Gastroesophageal sphincter (tissue), 4 donors: ENCODE measurements around the gene FOLR1. TPM values are rescaled to one million over a fixed set of nuclear protein-coding genes. Genes with fewer than 3 reads are reported as not detected.

Source experiments
- ATAC-seq: fragments of 150-250 bp; one replicate; pipeline ENCODE4 v1.9.1; 2016; ENCODE audit warnings: mild to moderate bottlenecking, moderate library complexity
- H3K27ac ChIP-seq, 4 donors: fragments of 200-600 bp; sonication (generic) in 3 of 4; 1 replicate in 3 of 4; 2 replicates in 1 of 4; pipeline ENCODE4 v1.5.1; 2016 to 2019
- H3K27me3 ChIP-seq: fragments of 200-600 bp; sonication (generic); one replicate; pipeline ENCODE4 v1.5.1; 2019
- H3K36me3 ChIP-seq, 2 donors: fragments of 200-600 bp; sonication (generic); one replicate each; pipeline ENCODE4 v1.5.1; 2019; ENCODE audit warnings: control low read depth in 1 of 2
- H3K4me1 ChIP-seq, 3 donors: fragments of 200-600 bp; sonication (generic); 1 replicate in 2 of 3; 2 replicates in 1 of 3; pipeline ENCODE4 v1.5.1; 2016 to 2019; ENCODE audit warnings: control low read depth in 2 of 3
- H3K4me3 ChIP-seq, 2 donors: fragments of 200-600 bp; sonication (generic); one replicate each; pipeline ENCODE4 v1.5.1; 2019; ENCODE audit warnings: mild to moderate bottlenecking in 1 of 2, moderate library complexity in 1 of 2
- H3K9me3 ChIP-seq, 3 donors: fragments of 200-600 bp; sonication (generic); one replicate each; pipeline ENCODE4 v1.5.1; 2017 to 2019; ENCODE audit warnings: control low read depth in 2 of 3
- EP300 ChIP-seq: sonication (generic); formaldehyde crosslinking; IDR thresholded peaks from one replicate; pipeline ENCODE4 v1.6.1; 2017; ENCODE audit warnings: antibody characterized with exemption, mild to moderate bottlenecking
- POLR2A ChIP-seq, 2 donors: fragments of 450-650 bp; IDR thresholded peaks; one replicate each; pipeline ENCODE4 v1.6.1; 2017; ENCODE audit warnings: antibody characterized with exemption in 2 of 2, mild to moderate bottlenecking in 2 of 2, moderate library complexity in 1 of 2
- POLR2AphosphoS5 ChIP-seq: sonication (generic); formaldehyde crosslinking; IDR thresholded peaks from one replicate; pipeline ENCODE4 v1.6.1; 2017; ENCODE audit warnings: antibody characterized with exemption
- WGBS, 2 donors: methylation state at CpG; one replicate each; pipeline ENCODE4 v1.1.5; 2018; ENCODE audit warnings: low coverage in 1 of 2; 5-methylcytosine and 5-hydroxymethylcytosine counted together
- total RNA-seq, 4 donors: library from RNA; depleted of rRNA; stranded (reverse); fragments of >200 nt; gene quantifications; one replicate each; pipeline ENCODE4 v1.1.0, GENCODE V29; 2016
- TF ChIP-seq, protein P1 (sequence below), 4 experiments: fragments of 200-600 bp in 2 of 4; fragments of 450-650 bp in 2 of 4; sonication (generic) in 1 of 4; IDR thresholded peaks; one replicate each; pipeline ENCODE4 v1.5.1; 2017 to 2019; ENCODE audit warnings: antibody characterized with exemption in 4 of 4, mild to moderate bottlenecking in 2 of 4, moderate library complexity in 2 of 4

The FOLR1 gene
- total RNA-seq, 4 donors from 2014 or later: 0.81 to 23.7 TPM; not detected in 2

DNA sequence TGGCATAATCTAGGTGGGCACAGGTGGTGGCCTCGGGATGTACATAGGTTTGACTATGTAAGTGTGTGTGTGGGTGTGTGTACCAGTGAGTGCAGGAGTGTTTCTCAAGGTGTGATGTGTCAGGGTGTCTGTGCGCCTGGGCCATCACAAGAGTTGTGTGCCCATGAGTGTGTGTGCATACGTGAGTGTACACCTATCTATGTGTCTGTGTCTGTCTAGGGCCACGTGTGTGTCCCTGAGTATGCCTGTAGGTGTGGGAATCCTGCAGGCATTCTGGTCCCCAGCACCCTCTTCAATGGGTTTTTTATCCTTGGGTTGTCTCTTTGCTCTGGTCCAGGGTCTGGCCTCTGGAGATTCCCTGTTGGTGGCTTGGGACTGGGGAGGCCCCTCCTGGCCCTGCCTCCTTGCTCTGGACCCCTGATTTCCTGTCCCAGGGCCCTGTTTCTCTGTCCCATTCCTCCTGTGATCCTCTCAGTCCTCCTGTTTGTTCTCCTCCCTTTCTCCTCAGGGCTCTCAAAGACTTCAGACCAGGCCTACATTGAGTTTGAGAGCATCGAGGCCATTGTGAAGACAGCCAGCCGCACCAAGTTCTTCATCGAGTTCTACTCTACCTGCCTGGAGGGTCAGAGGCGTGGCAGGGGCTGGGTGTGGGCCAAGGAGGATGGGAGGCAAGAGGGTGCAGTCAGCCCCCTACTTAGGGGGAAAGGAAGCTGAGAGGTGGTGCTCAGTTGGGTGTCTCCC lies 42.0 kb downstream of the FOLR1 start:
- Histone ChIP-seq H3K4me1 (peaks cover 0 to 74% (median 22%) of the 10 kb centered on the region in 3 donors), H3K27ac (peak overlapping the region in 2 of 4 donors; percentile 48), H3K9me3 (no peaks in the 10 kb centered on the region), H3K36me3 (peaks cover 0 to 94% of the 10 kb centered on the region in 2 donors), H3K27me3 (no peaks in the 10 kb centered on the region), H3K4me3 (no peak overlapping the region)
- 86 to 92% methylated on average over 2 to 6 of the region's 8 CpGs for WGBS, 2 donors
- ATAC-seq: no peak
- TF ChIP-seq, protein P1, sequence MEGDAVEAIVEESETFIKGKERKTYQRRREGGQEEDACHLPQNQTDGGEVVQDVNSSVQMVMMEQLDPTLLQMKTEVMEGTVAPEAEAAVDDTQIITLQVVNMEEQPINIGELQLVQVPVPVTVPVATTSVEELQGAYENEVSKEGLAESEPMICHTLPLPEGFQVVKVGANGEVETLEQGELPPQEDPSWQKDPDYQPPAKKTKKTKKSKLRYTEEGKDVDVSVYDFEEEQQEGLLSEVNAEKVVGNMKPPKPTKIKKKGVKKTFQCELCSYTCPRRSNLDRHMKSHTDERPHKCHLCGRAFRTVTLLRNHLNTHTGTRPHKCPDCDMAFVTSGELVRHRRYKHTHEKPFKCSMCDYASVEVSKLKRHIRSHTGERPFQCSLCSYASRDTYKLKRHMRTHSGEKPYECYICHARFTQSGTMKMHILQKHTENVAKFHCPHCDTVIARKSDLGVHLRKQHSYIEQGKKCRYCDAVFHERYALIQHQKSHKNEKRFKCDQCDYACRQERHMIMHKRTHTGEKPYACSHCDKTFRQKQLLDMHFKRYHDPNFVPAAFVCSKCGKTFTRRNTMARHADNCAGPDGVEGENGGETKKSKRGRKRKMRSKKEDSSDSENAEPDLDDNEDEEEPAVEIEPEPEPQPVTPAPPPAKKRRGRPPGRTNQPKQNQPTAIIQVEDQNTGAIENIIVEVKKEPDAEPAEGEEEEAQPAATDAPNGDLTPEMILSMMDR (IDR thresholded peaks at IDR 0.05): no peak
- TF ChIP-seq EP300 (no peak), POLR2A (IDR thresholded peaks at IDR 0.05) (no peak), POLR2AphosphoS5 (no peak)

DNA sequence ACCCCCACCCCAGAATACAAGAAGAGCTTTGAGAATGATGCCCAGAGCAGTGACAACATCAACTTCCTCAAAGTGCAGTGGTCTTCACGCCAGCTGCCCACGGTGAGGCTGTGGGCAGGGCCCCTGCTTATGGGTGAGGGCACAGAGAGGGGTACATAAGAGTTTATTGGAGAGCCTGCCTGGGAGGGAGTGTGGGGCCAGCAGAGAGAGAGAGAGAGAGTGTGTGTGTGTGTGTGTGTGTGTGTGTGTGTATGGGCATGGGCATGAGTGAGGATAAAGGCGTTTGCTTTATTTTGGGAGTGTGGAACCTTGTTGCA lies 42.5 kb downstream of the FOLR1 start:
- Histone ChIP-seq H3K9me3 (no peaks in the 10 kb centered on the region), H3K36me3 (peaks cover 0 to 89% of the 10 kb centered on the region in 2 donors), H3K27me3 (no peaks in the 10 kb centered on the region), H3K27ac (peak overlapping the region in 2 of 4 donors; percentile 39 to 48), H3K4me3 (no peak overlapping the region), H3K4me1 (peaks cover 0 to 77% (median 28%) of the 10 kb centered on the region in 3 donors)
- ATAC-seq: no peak
- TF ChIP-seq POLR2A (IDR thresholded peaks at IDR 0.05): no peak
- no peak for TF ChIP-seq EP300
- 71 to 82% methylated on average over 1 to 2 of the region's 3 CpGs for WGBS, 2 donors

DNA sequence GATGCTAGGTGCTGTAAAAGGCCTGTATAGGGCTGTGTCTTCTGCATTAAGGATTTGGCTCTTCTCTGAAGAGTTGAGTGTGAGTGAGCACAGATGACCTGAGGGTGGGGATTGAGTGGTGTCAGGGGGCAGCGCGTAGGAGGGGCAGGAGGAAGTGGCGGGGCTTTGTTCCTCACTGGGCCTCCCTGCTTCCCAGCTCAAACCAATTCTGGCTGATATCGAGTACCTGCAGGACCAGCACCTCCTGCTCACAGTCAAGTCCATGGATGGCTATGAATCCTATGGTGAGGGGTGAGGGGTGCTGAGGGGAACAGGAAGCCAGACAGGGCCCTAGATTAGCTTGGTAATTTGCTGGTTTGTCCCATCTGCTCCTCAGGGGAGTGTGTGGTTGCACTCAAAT lies 43.0 kb downstream of the FOLR1 start:
- no peaks in the 10 kb centered on the region for H3K27me3 ChIP-seq
- H3K9me3 ChIP-seq: no peaks in the 10 kb centered on the region
- WGBS, 2 donors: 96% methylated on average over 4 of the region's 4 CpGs; no CpG with 5 or more reads in 1 of the 2 donors
- peaks cover 0 to 82% (median 29%) of the 10 kb centered on the region in 3 donors for H3K4me1 ChIP-seq
- H3K27ac ChIP-seq: peak overlapping the region in 3 of 4 donors; percentile 39 to 89 (median 70)
- TF ChIP-seq, protein P1 (IDR thresholded peaks at IDR 0.05): no peak
- no peak for TF ChIP-seq POLR2A (IDR thresholded peaks at IDR 0.05)
- TF ChIP-seq POLR2AphosphoS5: no peak
- no peak for TF ChIP-seq EP300
- no peak for ATAC-seq
- H3K36me3 ChIP-seq: peaks cover 0 to 84% of the 10 kb centered on the region in 2 donors
- H3K4me3 ChIP-seq: no peak overlapping the region

DNA sequence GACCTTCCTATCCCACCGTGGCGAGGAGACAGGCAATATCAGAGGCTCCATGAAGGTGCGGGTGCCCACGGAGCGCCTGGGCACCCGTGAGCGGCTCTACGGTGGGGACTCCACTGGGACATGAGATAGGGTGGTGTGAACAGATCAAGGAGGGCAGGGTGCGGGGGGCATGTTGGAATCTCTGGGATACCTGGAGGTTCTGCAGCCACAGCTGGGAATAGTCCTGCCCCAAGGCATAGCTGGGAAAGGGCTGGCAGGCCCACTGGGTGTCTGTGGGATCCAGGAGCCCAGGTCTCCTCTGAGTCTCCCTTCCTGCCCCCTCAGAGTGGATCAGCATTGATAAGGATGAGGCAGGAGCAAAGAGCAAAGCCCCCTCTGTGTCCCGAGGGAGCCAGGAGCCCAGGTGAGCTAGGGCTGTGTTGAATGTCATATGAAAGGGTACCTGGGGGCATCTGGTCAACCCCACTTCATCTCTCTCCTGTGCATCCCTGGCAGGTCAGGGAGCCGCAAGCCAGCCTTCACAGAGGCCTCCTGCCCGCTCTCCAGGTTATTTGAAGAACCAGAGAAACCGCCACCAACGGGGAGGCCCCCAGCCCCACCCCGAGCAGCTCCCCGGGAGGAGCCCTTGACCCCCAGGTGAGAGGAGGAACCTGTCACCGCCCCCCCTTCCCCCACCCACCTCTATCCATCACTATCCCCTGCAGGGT lies 43.6 kb downstream of the FOLR1 start:
- Histone ChIP-seq H3K9me3 (no peaks in the 10 kb centered on the region), H3K36me3 (peaks cover 0 to 78% of the 10 kb centered on the region in 2 donors), H3K27ac (peak overlapping the region; percentile 32 to 89 (median 71)), H3K27me3 (peaks cover 4% of the 10 kb centered on the region), H3K4me3 (no peak overlapping the region), H3K4me1 (peaks cover 0 to 87% (median 35%) of the 10 kb centered on the region in 3 donors)
- TF ChIP-seq, protein P1 (IDR thresholded peaks at IDR 0.05): no peak
- no peak for TF ChIP-seq POLR2A (IDR thresholded peaks at IDR 0.05)
- TF ChIP-seq POLR2AphosphoS5: no peak
- TF ChIP-seq EP300: no peak
- WGBS, 2 donors: 80 to 88% methylated on average over 2 to 8 of the region's 17 CpGs
- no peak for ATAC-seq

DNA sequence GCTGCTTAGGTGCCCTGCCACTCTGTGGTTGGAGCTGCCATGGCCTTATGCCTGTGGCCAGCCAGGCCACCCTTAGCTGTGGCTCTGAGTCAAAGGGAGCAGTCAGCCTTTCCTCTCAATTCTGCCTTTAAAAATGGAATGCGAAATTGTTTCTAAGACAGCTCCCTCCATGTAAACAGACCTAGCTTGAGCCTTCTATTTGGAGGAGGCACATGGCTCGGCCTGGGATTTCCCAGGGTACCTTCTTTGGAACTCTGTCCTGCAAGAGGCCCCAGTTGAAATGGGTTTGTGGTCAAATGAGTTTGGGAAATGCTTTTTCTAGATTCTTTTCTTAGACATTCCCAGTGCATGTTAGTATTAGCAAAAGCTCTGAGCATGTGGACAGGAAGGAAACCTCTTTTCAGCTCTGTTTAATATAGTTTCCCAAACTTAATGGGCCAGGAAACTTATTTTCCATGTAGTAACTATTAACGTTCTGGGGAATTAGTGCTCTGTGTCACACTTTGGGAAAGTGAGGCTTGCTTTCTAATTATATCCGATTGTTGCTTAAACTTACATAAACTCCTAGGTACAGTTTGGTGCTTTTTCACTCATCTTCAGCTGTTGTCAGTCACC lies 44.2 kb downstream of the FOLR1 start:
- WGBS, 2 donors: 26 to 31% methylated on average over 3 to 4 of the region's 4 CpGs
- H3K27me3 ChIP-seq: peaks cover 11% of the 10 kb centered on the region
- H3K9me3 ChIP-seq: no peaks in the 10 kb centered on the region
- TF ChIP-seq, protein P1 (IDR thresholded peaks at IDR 0.05): no peak
- TF ChIP-seq POLR2A (IDR thresholded peaks at IDR 0.05): no peak
- H3K4me1 ChIP-seq: peaks cover 0 to 93% (median 38%) of the 10 kb centered on the region in 3 donors
- H3K27ac ChIP-seq: peak overlapping the region; percentile 32 to 89 (median 83)
- ATAC-seq: no peak
- H3K36me3 ChIP-seq: peaks cover 0 to 71% of the 10 kb centered on the region in 2 donors
- H3K4me3 ChIP-seq: no peak overlapping the region
